ENCODE data around the gene CLEC18A. TPM values are rescaled to one million over a fixed set of nuclear protein-coding genes. Genes with fewer than 3 reads are reported as not detected.
"Not testable (repeated sequence)": the region's sequence is repeated elsewhere in the genome, so short reads cannot be mapped to it uniquely, and the experiment has no call there.

Gene CLEC18A
- total RNA-seq, 1 experiment from 2014 or later: 0.22 TPM

DNA sequence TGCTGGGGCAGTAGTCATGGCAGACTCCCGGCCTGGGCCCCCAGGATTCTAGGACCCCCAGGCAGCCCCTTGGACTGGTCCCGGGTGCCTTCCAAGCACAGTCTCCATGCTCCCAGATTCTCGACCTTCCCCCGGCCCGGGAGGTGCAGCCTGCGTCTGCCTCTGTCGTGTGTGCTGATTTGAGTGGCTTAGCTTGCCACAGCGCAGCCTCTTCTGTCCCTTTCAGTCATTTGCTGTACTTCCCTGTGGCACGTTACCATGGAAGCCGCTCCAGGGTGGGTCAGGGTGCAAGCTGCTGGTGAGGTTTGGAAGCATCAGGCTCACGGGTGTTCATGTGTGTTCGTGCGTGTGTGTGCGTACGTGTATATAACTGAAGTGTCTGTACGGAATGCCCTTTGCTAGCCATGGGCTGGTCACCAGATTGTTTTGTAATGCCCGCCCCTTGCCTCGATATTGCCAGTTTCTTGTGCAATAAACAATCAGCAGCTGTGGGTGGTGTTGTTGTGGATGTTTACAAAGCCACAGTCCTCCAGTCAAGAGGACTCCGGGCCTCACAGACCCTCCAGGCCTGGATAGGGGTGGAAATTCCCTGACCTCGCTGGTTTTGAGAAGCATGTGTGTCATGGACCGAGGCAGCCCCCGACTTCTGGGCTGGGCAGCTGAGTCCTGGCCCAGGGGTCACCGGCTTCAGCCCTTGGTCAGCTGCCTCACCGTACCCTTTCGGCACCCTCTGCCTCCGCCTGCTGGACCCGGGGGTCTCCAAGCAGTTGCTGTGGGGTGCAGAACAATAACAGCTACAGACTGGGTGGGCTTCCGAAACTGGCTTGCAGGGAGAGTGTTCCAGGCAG, 9.7 kb upstream of the CLEC18A start:
- ATAC-seq (no peak), DNase-seq (no peak)
- TF ChIP-seq EZH2 (IDR thresholded peaks at IDR 0.05; ENCODE audit: low read length, unreplicated experiment) (no peak), CTCF (conservative IDR thresholded peaks at IDR 0.05; ENCODE audit: low read depth, low read length) (no peak), EZH2phosphoT487 (IDR thresholded peaks at IDR 0.05; ENCODE audit: borderline replicate concordance, low read length) (no peak)
- POLR2A ChIA-PET (ENCODE audit: unreplicated experiment): no interaction called here
- no peaks in the 10 kb centered on the region for H4K20me1 ChIP-seq (ENCODE audit: low read length)
- no peak overlapping the region for H3K4me3 ChIP-seq (ENCODE audit: low read length)
- H3K9ac ChIP-seq (ENCODE audit: low read length): no peak overlapping the region
- no peak overlapping the region for H3K4me2 ChIP-seq (ENCODE audit: low read length)
- no peaks in the 10 kb centered on the region for H3F3A ChIP-seq (ENCODE audit: low read length, unreplicated experiment)
- no peaks in the 10 kb centered on the region for H3K4me1 ChIP-seq (ENCODE audit: insufficient read depth, low read length)
- H3K27me3 ChIP-seq (ENCODE audit: low read length): no peaks in the 10 kb centered on the region
- H3K9me3 ChIP-seq (ENCODE audit: low read length): no peaks in the 10 kb centered on the region
- no TSS peak for BruUV-seq (replicated peaks)
- no peaks in the 10 kb centered on the region for H3K36me3 ChIP-seq (ENCODE audit: low read depth, low read length)
- CTCF ChIA-PET: no interaction called here
- no peaks in the 10 kb centered on the region for H3K9me2 ChIP-seq (replicated peaks; ENCODE audit: low read length)
- no peaks in the 10 kb centered on the region for H3K79me2 ChIP-seq (ENCODE audit: low read length)
- intact Hi-C loops (cut with micrococcal nuclease): no loop called here
- H3K27ac ChIP-seq (ENCODE audit: low read length): no peak overlapping the region
- H2AFZ ChIP-seq (ENCODE audit: low read length): no peak overlapping the region

DNA sequence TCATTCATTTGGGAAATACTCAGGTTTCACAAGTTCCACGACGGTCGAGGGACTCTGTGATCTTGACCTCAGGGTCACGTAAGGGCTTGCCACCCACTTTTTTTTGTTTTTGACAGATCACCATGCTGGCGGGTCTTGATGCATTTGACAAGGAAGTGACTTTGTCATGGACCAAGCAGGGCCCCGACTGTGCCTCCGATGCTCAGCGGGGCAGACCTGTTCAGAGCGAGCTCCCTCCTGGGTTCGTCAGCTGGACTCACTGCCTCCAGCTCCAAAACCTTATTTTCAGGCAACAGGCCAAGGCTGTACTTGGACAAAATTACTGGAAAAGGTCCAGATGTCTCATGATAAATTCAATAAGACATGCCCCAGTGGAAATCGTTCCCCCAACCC, 9.0 kb upstream of the CLEC18A start:
- Histone ChIP-seq H3K27ac (ENCODE audit: low read length) (no peak overlapping the region), H3K27me3 (ENCODE audit: low read length) (no peaks in the 10 kb centered on the region), H3K4me3 (ENCODE audit: low read length) (no peak overlapping the region), H3K4me2 (ENCODE audit: low read length) (no peak overlapping the region), H3F3A (ENCODE audit: low read length, unreplicated experiment) (no peaks in the 10 kb centered on the region), H3K36me3 (ENCODE audit: low read depth, low read length) (no peaks in the 10 kb centered on the region), H4K20me1 (ENCODE audit: low read length) (no peaks in the 10 kb centered on the region), H3K9me2 (replicated peaks; ENCODE audit: low read length) (no peaks in the 10 kb centered on the region), H3K9ac (ENCODE audit: low read length) (no peak overlapping the region), H3K79me2 (ENCODE audit: low read length) (no peaks in the 10 kb centered on the region), H3K4me1 (ENCODE audit: insufficient read depth, low read length) (no peaks in the 10 kb centered on the region), H2AFZ (ENCODE audit: low read length) (no peak overlapping the region), H3K9me3 (ENCODE audit: low read length) (no peaks in the 10 kb centered on the region)
- ChIA-PET CTCF (no interaction called here), POLR2A (ENCODE audit: unreplicated experiment) (no interaction called here)
- no peak for DNase-seq
- ATAC-seq: no peak
- intact Hi-C loops (cut with micrococcal nuclease): no loop called here
- BruUV-seq (replicated peaks): no TSS peak
- TF ChIP-seq CTCF (conservative IDR thresholded peaks at IDR 0.05; ENCODE audit: low read depth, low read length) (no peak), EZH2 (IDR thresholded peaks at IDR 0.05; ENCODE audit: low read length, unreplicated experiment) (no peak)

GRCh38 chr16:69942627-69943170, 8.4 kb upstream of the CLEC18A start:
- H3K9ac ChIP-seq (ENCODE audit: low read length): no peak overlapping the region
- no peak for ATAC-seq
- intact Hi-C loops (cut with micrococcal nuclease): no loop called here
- H3K9me3 ChIP-seq (ENCODE audit: low read length): no peaks in the 10 kb centered on the region
- H3K4me2 ChIP-seq (ENCODE audit: low read length): no peak overlapping the region
- POLR2A ChIA-PET (ENCODE audit: unreplicated experiment): no interaction called here
- H3K4me3 ChIP-seq (ENCODE audit: low read length): no peak overlapping the region
- H2AFZ ChIP-seq (ENCODE audit: low read length): no peak overlapping the region
- no peaks in the 10 kb centered on the region for H3K9me2 ChIP-seq (replicated peaks; ENCODE audit: low read length)
- H3K27ac ChIP-seq (ENCODE audit: low read length): no peak overlapping the region
- H4K20me1 ChIP-seq (ENCODE audit: low read length): no peaks in the 10 kb centered on the region
- no peaks in the 10 kb centered on the region for H3K27me3 ChIP-seq (ENCODE audit: low read length)
- no TSS peak for BruUV-seq (replicated peaks)
- no peak for TF ChIP-seq CTCF (conservative IDR thresholded peaks at IDR 0.05; ENCODE audit: low read depth, low read length)
- TF ChIP-seq EZH2phosphoT487 (IDR thresholded peaks at IDR 0.05; ENCODE audit: borderline replicate concordance, low read length): no peak
- no peak for TF ChIP-seq EZH2 (IDR thresholded peaks at IDR 0.05; ENCODE audit: low read length, unreplicated experiment)
- no peaks in the 10 kb centered on the region for H3K4me1 ChIP-seq (ENCODE audit: insufficient read depth, low read length)
- H3F3A ChIP-seq (ENCODE audit: low read length, unreplicated experiment): no peaks in the 10 kb centered on the region
- CTCF ChIA-PET: no interaction called here
- no peaks in the 10 kb centered on the region for H3K36me3 ChIP-seq (ENCODE audit: low read depth, low read length)
- H3K79me2 ChIP-seq (ENCODE audit: low read length): no peaks in the 10 kb centered on the region
- no peak for DNase-seq

GRCh38 chr16:69943241-69944036, 7.7 kb upstream of the CLEC18A start:
- H3K79me2 ChIP-seq (ENCODE audit: low read length); intact Hi-C loops (cut with micrococcal nuclease); H3K9me3 ChIP-seq (ENCODE audit: low read length); DNase-seq; H3K9ac ChIP-seq (ENCODE audit: low read length); H3K9me2 ChIP-seq (replicated peaks; ENCODE audit: low read length); H2AFZ ChIP-seq (ENCODE audit: low read length); H3K4me2 ChIP-seq (ENCODE audit: low read length); H4K20me1 ChIP-seq (ENCODE audit: low read length); H3K27ac ChIP-seq (ENCODE audit: low read length); BruUV-seq (replicated peaks); H3K36me3 ChIP-seq (ENCODE audit: low read depth, low read length); POLR2A ChIA-PET (ENCODE audit: unreplicated experiment); H3K4me1 ChIP-seq (ENCODE audit: insufficient read depth, low read length); CTCF ChIA-PET; H3F3A ChIP-seq (ENCODE audit: low read length, unreplicated experiment); ATAC-seq; H3K27me3 ChIP-seq (ENCODE audit: low read length); H3K4me3 ChIP-seq (ENCODE audit: low read length): not testable (repeated sequence)
